NB4 (cell line): ENCODE measurements around the gene LTBP1.

Source experiments
- CTCF ChIP-seq: IDR thresholded peaks from one replicate; pipeline ENCODE4 v1.5.1; 2012; ENCODE audit warnings: low read depth, low read length
- MYC ChIP-seq: IDR thresholded peaks from 2 replicates; pipeline ENCODE4 v1.6.1; 2011; ENCODE audit warnings: low read depth, low read length
- POLR2A ChIP-seq: IDR thresholded peaks from 2 replicates; pipeline ENCODE4 v1.6.1; 2011; ENCODE audit warnings: mild to moderate bottlenecking; ENCODE audit not compliant: insufficient read length; ENCODE audit errors: extremely low read depth
- TF ChIP-seq, protein P1 (sequence below): IDR thresholded peaks from 2 replicates; pipeline ENCODE4 v1.6.1; 2011; ENCODE audit warnings: low read depth, low read length

- TF ChIP-seq CTCF = no peak
- TF ChIP-seq POLR2A = no peak
- TF ChIP-seq MYC = no peak
- TF ChIP-seq, protein P1, sequence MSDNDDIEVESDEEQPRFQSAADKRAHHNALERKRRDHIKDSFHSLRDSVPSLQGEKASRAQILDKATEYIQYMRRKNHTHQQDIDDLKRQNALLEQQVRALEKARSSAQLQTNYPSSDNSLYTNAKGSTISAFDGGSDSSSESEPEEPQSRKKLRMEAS = no peak
Measured at GRCh38 chr2:33134791-33135560, 188.2 kb downstream of the LTBP1 start.
